KG1 (cell line): ENCODE measurements around the gene SELENOS.

Source experiments
- DNase-seq: peaks from one replicate; lab custom pipeline; 2025; lab: John Stamatoyannopoulos, UW

The SELENOS gene

GRCh38 chr15:101277038-101277822, at the start of gene SELENOS:
Gene SELENOS, minus strand, starts transcription at chr15:101277485. Its CDS starts 68 bp downstream, at chr15:101277417.
- peak; percentile 75 for DNase-seq

GRCh38 chr15:101326462-101327146, 49.3 kb upstream of the SELENOS start:
- DNase-seq: no peak

GRCh38 chr15:101326026-101326315, 48.7 kb upstream of the SELENOS start:
- DNase-seq: no peak

- DNase-seq: no peak
Measured at GRCh38 chr15:101325263-101326025, 48.2 kb upstream of the SELENOS start.

- DNase-seq: no peak
Measured at GRCh38 chr15:101324524-101325177, 47.4 kb upstream of the SELENOS start.

- DNase-seq: no peak
Measured at GRCh38 chr15:101323793-101324523, 46.7 kb upstream of the SELENOS start.

GRCh38 chr15:101322854-101323477, 45.7 kb upstream of the SELENOS start:
- no peak for DNase-seq

GRCh38 chr15:101322016-101322695, 44.9 kb upstream of the SELENOS start:
- no peak for DNase-seq

GRCh38 chr15:101320501-101321052, 43.3 kb upstream of the SELENOS start:
- peak; percentile 50 for DNase-seq

- no peak for DNase-seq
Measured at GRCh38 chr15:101318839-101319238, 41.6 kb upstream of the SELENOS start.

- DNase-seq: no peak
Measured at GRCh38 chr15:101318147-101318819, 41.0 kb upstream of the SELENOS start.

GRCh38 chr15:101317336-101317872, 40.1 kb upstream of the SELENOS start:
- DNase-seq: no peak

GRCh38 chr15:101316529-101316928, 39.2 kb upstream of the SELENOS start:
- DNase-seq: no peak

GRCh38 chr15:101315736-101316135, 38.5 kb upstream of the SELENOS start:
- no peak for DNase-seq

- no peak for DNase-seq
Measured at GRCh38 chr15:101314336-101315125, 37.2 kb upstream of the SELENOS start.

- no peak for DNase-seq
Measured at GRCh38 chr15:101313041-101313761, 35.9 kb upstream of the SELENOS start.

- DNase-seq: no peak
Measured at GRCh38 chr15:101310508-101310907, 33.2 kb upstream of the SELENOS start.

GRCh38 chr15:101310161-101310480, 32.8 kb upstream of the SELENOS start:
- no peak for DNase-seq
